Hematopoietic multipotent progenitor cell (in vitro differentiated cells): Measurements from ENCODE around the gene PKDREJ. TPM values are rescaled to one million over a fixed set of nuclear protein-coding genes. Genes with fewer than 3 reads are reported as not detected.
A peak's percentile ranks its signal among the peaks of the same experiment; 100 is the strongest.
"Not testable (repeated sequence)": the region's sequence is repeated elsewhere in the genome, so short reads cannot be mapped to it uniquely, and the experiment has no call there.

Experiments used
- DNase-seq, 3 donors: peaks; one replicate each; pipeline ENCODE4 v3.0.0-alpha.2; 2011 to 2015; ENCODE audit warnings: low read depth in 2 of 3, low spot score in 2 of 3
- total RNA-seq: library from RNA; depleted of rRNA; stranded (reverse); fragments of >200 nt; gene quantifications from one replicate; pipeline ENCODE4 v1.2.3, GENCODE V29; 2012

Gene PKDREJ, protein sequence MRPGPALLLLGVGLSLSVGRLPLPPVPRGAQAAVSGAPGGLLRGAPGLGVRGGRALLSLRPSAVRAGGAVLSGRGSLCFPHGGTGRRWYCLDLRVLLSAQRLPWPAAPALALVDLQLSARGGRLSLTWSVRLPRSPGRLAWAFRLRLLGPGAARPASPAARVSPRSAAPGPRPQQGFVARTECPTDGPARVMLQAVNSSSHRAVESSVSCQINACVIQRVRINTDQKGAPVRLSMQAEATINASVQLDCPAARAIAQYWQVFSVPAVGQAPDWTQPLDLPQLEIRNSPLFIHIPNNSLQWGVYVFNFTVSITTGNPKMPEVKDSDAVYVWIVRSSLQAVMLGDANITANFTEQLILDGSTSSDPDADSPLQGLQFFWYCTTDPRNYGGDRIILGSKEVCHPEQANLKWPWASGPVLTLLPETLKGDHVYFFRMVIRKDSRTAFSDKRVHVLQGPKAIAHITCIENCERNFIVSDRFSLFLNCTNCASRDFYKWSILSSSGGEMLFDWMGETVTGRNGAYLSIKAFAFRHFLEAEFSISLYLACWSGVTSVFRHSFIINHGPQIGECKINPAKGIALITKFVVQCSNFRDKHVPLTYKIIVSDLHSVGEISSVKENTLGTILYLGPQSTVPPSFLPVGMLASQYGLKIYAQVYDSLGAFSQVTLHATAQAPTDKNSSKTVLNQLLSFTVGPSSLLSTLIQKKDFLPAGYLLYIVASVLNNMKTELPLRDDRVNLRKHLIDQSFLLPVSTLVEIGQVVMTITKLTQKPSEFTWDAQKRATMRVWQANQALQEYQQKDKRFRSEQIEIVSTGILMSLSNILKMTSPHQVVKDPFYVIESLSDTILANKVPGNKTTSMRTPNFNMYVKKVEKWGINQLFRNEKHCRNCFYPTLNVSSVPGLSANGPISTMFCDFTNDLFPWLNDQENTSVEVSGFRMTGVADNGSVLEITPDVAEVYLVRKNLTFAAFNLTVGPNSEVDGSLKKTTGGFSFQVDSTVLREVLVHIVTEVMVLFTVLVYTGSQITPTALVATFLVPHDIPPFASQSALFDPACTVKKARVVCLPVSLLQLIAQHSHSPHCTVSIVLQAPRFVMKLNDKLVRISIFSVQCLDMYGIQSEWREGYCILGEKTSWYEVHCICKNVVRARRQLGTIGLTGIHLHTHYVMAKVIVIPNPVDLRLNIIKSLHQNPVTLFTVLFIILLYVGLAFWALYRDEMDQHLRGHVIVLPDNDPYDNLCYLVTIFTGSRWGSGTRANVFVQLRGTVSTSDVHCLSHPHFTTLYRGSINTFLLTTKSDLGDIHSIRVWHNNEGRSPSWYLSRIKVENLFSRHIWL (N-terminal part only)
- under 0.01 TPM for total RNA-seq

DNA sequence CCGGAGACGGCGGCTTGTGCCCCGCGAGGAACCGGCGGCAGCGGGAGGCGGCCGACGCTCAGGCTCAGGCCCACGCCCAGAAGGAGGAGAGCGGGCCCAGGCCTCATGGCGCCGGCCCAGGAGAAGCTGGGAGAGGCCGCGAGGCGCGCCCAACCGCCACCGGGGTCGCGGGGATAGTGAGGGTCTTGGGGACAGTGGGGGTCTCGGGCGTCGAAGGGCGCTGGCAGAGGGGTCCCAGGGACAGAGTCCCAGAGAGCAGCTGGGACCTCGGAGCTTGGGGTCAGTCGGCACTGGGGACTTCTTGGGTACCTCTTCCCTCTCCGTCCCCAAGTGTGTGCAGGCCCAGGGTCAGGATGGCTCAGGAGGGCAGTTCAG lies at the start of gene PKDREJ:
PKDREJ (minus strand) TSS at position 128 of the 375 bp plus-strand sequence; CDS start at position 107, 21 bp downstream.
- no peak for DNase-seq

DNA sequence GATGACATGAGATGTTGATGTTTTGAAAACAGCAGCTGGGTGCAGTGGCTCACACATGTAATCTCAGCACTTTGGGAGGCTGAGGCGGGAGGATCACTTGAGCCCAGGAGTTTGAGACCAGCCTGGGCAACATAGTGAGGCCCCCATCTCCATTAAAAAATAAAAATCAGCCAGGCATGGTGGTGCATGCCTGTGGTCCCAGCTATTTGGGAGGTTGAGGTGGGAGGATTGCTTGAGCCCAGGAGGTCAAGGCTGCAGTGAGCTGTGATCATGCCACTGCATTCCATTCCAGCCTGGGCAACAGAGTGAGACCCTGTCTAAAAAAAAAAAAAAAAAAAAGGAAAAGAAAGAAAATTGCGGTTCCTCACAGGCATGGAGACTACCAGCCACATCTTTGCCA lies 49.7 kb upstream of the PKDREJ start:
- DNase-seq, result not testable (repeated sequence)

- DNase-seq, result no peak
Measured at GRCh38 chr22:46312056-46312455, 48.9 kb upstream of the PKDREJ start.

DNA sequence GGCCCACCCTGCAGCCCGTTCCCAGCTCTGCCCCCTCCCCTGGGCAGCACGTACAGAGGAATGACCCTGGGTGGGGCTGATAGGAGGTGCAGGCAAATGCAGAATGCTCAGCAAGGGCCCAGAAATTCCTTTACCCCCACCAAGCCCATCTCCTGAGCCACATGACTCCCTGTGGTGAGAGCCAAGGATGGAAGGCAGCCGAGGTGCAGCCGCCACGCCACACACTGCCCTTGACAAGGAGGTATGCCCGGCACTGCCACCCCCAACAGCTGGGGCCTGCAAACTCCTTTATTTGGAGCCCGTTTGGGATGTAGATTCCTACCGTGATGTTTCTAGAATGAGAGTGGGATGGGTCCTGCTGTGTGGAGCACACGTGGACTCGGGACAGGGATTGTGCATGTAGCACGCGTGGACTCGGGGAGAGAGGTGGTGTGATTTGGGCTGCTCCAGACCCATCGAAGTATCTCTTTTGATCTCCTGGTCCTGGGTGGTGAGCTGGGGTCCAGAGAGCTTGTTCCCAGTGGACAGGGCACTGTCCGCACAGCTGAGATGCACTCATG lies 46.5 kb upstream of the PKDREJ start:
- DNase-seq, result no peak

DNA sequence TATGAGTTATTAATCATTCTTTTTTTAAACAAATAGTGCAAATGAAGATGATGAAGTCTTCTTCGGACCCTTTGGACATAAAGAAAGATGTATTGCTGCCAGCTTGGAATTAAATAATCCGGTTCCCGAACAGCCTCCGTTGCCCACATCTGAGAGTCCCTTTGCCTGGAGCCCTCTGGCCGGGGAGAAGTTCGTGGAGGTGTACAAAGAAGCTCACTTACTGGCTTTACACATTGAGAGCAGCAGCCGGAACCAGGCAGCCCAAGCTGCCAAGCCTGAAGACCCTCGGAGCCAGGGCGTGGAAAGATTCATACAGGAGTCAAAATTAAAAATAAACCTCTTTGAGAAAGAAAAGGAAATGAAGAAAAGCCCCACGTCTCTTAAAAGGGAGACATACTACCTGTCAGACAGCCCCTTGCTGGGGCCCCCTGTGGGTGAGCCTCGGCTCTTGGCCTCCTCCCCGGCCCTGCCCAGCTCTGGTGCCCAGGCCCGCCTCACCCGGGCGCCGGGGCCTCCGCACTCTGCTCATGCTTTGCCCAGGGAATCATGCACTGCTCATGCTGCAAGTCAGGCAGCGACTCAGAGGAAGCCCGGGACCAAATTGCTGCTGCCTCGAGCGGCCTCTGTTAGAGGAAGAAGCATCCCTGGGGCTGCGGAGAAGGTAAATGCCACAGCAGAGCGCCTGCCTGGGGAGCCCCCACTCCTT lies 45.3 kb upstream of the PKDREJ start:
- no peak for DNase-seq

DNA sequence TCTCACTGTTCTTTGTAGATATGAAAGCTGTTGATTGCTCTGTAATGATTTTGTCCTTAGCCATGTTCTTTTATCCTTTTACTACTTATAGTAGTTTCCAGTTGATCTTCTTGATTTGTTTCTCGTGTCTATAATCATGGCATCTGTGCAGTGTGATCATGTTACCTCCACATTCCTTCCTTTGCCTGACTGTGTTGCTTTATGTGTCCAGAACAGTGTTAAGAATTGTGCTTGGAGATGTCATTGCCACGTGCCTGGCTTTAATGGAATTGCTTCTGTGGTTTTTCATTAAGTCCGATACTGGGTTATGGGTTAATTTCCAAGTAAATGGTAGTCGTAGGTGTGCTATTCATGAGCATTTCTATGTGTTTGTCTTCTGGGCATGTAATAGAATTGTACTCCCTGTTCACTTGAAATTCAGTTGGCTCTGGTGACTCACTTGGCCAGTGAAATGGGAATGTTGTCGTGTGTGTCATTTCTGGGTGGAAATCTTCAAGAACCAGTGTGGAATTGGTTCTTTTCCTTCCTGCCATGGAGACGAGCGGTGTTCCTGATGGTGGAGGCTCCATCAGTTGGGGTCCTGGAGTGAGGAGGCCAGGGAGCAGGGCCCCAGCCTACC lies 40.3 kb upstream of the PKDREJ start:
- no peak for DNase-seq

GRCh38 chr22:46300491-46300890 lies 37.3 kb upstream of the PKDREJ start:
- no peak for DNase-seq

DNA sequence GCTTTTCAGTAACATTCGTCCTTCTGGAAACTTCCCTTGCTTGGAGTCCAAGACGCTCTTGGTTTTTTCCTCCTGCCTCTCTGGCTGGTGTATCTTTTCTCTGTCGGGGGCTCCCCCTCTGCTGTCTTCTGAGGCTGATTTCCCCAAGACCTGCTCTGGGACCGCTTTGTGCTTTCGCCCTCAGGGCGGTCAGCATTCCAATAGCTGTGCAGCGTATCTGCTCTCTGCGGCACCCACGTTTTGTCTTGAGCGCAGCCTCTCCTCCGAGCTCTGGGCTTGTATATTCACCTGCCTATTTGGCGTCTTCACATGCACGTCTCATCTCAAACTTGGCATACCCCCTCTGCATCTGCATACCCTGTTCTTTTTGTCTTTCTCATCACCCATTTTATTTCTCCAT lies 36.0 kb upstream of the PKDREJ start:
- DNase-seq, result no peak

DNA sequence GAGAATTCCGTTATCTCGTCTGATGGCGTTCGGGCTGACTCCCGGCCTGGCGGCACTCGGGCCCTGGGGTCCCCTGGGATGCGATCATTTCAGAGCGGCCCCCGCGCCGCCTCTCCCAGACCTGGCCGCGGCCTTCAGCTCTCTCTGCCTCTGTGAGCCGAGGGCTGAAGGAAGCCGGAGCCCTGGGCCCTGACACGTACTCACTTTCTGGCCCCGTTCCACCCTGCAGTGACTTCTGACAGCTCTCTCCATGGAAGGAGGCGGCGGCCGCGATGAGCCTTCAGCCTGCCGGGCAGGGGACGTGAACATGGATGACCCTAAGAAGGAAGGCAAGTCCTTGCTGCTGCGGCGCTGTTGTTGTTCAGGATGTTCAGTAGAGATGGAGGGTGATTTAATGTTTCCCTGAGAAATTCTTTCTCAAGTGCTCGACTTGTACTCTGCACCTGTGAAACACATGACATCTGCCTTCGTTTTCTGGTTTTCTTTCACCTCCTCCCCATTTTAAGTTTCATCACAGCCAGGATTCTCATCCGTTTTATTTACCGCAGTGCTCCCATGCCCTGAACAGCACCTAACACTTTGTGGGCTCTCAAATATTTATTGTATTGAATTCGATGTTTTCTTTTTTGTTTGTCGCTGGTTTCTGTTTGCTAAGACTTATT lies 34.1 kb upstream of the PKDREJ start:
- no peak for DNase-seq

DNA sequence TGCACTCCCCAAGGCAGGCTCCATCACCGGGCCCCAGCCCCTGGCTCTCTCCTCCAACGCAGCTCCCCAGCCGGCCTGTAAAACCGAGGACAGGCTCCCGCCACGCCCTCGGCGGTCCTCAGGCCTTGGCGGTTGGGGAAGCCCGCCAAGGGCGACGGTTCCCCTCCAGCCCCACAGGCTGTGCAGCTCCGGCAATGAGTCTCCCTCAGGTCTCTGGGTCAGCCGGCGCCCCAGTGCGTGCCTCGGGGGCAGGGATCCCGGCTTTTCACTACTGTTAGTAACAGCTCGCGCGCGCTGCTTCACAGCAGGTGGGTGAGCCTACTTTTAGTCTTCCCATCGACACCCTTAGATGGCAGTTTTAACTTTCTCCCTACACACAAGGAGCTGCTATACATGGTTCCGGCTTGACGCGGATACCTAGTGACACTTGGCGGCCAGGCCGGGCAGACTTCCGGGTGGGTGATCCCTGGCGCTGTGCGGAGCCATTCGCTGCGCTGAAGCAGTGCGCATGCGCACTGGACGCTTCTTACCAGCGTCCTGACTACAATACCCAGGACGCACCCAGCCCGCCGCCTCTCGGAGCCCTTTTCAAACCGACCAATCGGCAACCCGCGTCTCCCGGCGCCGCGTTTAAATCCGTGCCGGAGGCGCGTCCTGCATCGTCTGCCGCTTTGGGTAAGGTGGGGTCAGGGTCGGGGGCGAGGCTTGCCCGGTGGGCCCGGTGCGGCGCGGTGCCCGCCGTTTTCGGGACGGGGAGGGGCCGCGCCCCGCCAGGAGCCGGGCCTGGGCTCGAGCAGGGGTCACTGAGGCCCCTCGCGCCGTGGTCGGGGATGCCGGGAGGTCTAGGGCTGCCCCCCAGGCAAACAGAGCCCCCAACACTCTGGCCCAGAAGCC lies 33.4 kb upstream of the PKDREJ start, which contains the start of gene GTSE1:
GTSE1 (plus strand) TSS at position 614 of the 894 bp plus-strand sequence. CDS start 531 bp downstream, outside the sequence.
- DNase-seq, result peak; percentile 98 to 99 (median 98)

DNA sequence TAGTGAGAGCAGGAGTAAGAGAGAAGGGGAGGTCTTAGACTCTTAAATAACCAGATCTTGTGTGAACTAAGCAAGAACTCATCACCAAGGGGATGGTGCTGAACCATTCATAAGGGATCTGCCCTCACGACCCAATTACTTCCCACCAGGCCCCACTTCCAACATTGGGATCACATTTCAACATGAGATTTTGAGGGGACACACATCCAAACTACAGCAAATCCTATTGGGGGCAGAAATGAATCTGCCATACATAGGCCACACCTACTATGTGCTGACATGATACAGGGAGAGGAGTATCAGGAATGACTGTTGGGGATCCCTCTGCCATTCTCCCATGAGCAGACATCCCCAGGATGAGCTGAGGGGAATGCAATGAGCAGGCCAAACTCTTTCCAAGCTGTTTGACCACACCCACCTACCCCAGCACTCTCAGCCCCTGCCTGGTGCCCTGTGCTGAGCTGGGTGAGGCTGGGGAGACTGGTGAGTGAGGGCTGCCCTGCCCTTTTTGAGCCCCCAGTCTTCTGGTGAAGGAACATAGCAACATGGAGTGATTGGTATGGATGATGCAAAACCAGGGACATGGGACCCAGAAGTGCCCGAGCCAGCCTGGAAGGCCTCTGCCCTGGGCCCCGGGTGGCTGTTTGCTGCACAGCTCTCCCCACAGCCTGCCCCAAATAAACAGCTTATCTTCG lies 32.3 kb upstream of the PKDREJ start:
- no peak for DNase-seq

DNA sequence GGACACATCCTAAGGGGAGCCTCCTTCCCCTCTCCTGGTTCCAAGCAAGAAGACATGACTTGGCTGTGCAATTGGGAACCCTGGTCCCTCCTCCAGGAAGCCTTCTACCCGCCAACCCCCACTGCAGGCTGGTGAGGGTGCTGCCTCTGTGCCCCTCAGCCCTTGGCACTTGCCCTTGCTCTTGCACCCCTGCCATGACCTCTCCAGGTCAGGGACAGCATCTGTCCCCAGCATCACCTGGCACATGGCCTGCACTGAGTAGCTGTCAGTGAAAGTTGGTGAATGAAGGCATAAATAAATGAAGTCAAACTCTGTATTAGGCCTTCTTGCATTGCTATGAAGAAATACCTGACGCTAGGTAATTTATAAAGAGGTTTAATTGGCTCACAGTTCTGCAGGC lies 31.6 kb upstream of the PKDREJ start:
- DNase-seq, result no peak

- peak in 2 of 3 donors; percentile 75 for DNase-seq
Measured at GRCh38 chr22:46293577-46294260, 30.6 kb upstream of the PKDREJ start.

DNA sequence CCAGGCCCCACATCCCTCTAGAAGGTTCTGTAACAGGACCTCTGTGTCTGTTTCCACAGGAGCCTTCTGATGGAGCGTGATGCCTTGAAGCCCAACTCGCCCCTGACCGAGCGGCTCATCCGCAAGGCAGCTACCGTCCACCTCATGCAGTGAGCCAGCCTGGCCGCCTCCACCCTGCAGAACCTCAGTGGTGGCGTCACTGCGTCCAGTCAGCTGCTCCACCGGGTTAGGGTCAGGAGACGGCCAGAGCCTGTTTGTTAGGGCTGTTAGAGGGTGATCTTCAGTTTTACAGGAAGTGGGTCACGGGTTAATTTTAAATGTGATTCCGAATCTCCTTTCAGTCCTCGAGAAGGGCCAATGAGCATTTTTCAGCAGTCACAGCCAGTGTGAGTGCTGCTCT lies 29.6 kb upstream of the PKDREJ start:
- no peak for DNase-seq

DNA sequence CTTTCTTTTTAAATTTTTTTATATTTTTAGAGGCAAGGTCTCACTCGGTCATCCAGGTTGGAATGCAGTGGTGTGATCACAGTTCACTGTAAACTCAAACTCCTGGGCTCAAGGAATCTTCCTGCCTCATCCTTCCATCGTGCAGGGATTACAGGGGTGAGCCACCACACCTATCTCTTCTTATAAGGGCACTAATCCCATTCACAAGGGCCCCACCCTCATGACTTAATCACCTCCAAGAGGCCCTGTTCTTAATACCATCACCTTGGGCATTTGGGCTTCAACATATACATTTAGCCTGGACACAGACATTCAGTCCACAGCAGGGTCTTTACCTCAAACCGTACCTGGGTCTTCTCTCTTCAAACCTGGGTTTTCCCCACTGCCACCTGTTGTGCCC lies 29.0 kb upstream of the PKDREJ start:
- DNase-seq, result no peak
